Gastrocnemius medialis (tissue), 4 donors: ENCODE data around the gene MT1H. TPM values are rescaled to one million over a fixed set of nuclear protein-coding genes. Genes with fewer than 3 reads are reported as not detected.

Experiments
- ATAC-seq, 2 donors: fragments of 150-250 bp; one replicate each; pipeline ENCODE4 v1.9.1; 2016
- DNase-seq, 2 donors: peaks; one replicate each; pipeline ENCODE4 v3.0.0-alpha.2; 2019
- H3K27ac ChIP-seq, 4 donors: fragments of 200-600 bp; sonication (generic); 1 replicate in 1 of 4; 2 replicates in 3 of 4; pipeline ENCODE4 v1.5.1; 2016 to 2018; ENCODE audit warnings: mild to moderate bottlenecking in 2 of 4, moderate library complexity in 1 of 4
- H3K27me3 ChIP-seq, 3 donors: fragments of 200-600 bp; sonication (generic) in 2 of 3; 1 replicate in 1 of 3; 2 replicates in 2 of 3; pipeline versions ENCODE4 v1.5.1 to v1.6.0; 2016 to 2019; ENCODE audit warnings: mild to moderate bottlenecking in 1 of 3, moderate library complexity in 1 of 3
- H3K36me3 ChIP-seq, 2 donors: fragments of 200-600 bp; sonication (generic) in 1 of 2; one replicate each; pipeline ENCODE4 v1.5.1; 2017 to 2018
- H3K4me1 ChIP-seq, 2 donors: fragments of 200-600 bp; sonication (generic) in 1 of 2; one replicate each; pipeline ENCODE4 v1.5.1; 2016 to 2017; ENCODE audit warnings: mild to moderate bottlenecking in 2 of 2
- H3K4me3 ChIP-seq, 4 donors: fragments of 200-600 bp; sonication (generic) in 3 of 4; 1 replicate in 1 of 4; 2 replicates in 3 of 4; pipeline ENCODE4 v1.5.1; 2016 to 2019; ENCODE audit warnings: mild to moderate bottlenecking in 2 of 4
- H3K9me3 ChIP-seq, 3 donors: fragments of 200-600 bp; sonication (generic) in 2 of 3; 1 replicate in 1 of 3; 2 replicates in 2 of 3; pipeline ENCODE4 v1.5.1; 2016 to 2019
- POLR2A ChIP-seq, 2 donors: fragments of 450-650 bp; IDR thresholded peaks; one replicate each; pipeline ENCODE4 v1.6.1; 2017; ENCODE audit warnings: antibody characterized with exemption in 2 of 2, mild to moderate bottlenecking in 2 of 2, moderate library complexity in 2 of 2
- in situ Hi-C, 4 donors: fragments of 200-750 bp; cut with MboI; loops; one replicate each; pipeline versions ENCODE4 v1.15.0 to v1.8.0; 2017; ENCODE audit warnings: low sequenced_read_pairs in 4 of 4
- intact Hi-C: fragments of 100-400 bp; cut with DNase I; formaldehyde crosslinking; loops from one replicate; pipeline ENCODE4 v1.15.1; 2023; ENCODE audit warnings: low total_unique reads
- total RNA-seq, 4 donors: library from RNA; depleted of rRNA; stranded (reverse); fragments of >200 nt; gene quantifications; one replicate each; pipeline versions ENCODE4 v1.1.0 to v1.2.3, GENCODE V29; 2016
- TF ChIP-seq, protein P1 (sequence below), 5 experiments: fragments of 450-650 bp in 3 of 5; fragments of 200-600 bp in 2 of 5; sonication (generic) in 2 of 5; IDR thresholded peaks in 4 of 5; conservative IDR thresholded peaks in 1 of 5; 1 replicate in 4 of 5; 2 replicates in 1 of 5; pipeline ENCODE4 v1.5.1; 2016 to 2019; ENCODE audit warnings: antibody characterized with exemption in 5 of 5, mild to moderate bottlenecking in 3 of 5, moderate library complexity in 3 of 5

The MT1H gene
- total RNA-seq, 4 donors from 2014 or later, result not detected

GRCh38 chr16:56625140-56625942 lies 44.3 kb upstream of the MT1H start, which contains the start of gene MT1E:
Gene MT1E (plus strand): TSS chr16:56625781. CDS start chr16:56625852, 71 bp downstream.
- H3K27ac ChIP-seq, result peak within 1 kb of the TSS; percentile 88 to 96 (median 92)
- intact Hi-C loops, result loop anchor here (1.0 kb wide), 2 partner anchors 14 to 57 kb away; partner anchors contain the start of gene MT1X
- peak; percentile 77 to 80 for ATAC-seq
- peak; percentile 88 to 91 for TF ChIP-seq POLR2A (IDR thresholded peaks at IDR 0.05)
- TF ChIP-seq, protein P1, sequence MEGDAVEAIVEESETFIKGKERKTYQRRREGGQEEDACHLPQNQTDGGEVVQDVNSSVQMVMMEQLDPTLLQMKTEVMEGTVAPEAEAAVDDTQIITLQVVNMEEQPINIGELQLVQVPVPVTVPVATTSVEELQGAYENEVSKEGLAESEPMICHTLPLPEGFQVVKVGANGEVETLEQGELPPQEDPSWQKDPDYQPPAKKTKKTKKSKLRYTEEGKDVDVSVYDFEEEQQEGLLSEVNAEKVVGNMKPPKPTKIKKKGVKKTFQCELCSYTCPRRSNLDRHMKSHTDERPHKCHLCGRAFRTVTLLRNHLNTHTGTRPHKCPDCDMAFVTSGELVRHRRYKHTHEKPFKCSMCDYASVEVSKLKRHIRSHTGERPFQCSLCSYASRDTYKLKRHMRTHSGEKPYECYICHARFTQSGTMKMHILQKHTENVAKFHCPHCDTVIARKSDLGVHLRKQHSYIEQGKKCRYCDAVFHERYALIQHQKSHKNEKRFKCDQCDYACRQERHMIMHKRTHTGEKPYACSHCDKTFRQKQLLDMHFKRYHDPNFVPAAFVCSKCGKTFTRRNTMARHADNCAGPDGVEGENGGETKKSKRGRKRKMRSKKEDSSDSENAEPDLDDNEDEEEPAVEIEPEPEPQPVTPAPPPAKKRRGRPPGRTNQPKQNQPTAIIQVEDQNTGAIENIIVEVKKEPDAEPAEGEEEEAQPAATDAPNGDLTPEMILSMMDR (IDR thresholded peaks at IDR 0.05 in 4 of 5, conservative IDR thresholded peaks at IDR 0.05 in 1 of 5), result no peak
- in situ Hi-C loops, result no loop called here
- H3K4me3 ChIP-seq, result peak within 1 kb of the TSS; percentile 66 to 84 (median 74)
- H3K4me1 ChIP-seq, result peaks cover 18 to 23% of the 10 kb centered on the region in 2 donors
- no peaks in the 10 kb centered on the region for H3K36me3 ChIP-seq
- peak; percentile 43 to 83 for DNase-seq
- H3K27me3 ChIP-seq, result no peaks in the 10 kb centered on the region
- H3K9me3 ChIP-seq, result no peaks in the 10 kb centered on the region

DNA sequence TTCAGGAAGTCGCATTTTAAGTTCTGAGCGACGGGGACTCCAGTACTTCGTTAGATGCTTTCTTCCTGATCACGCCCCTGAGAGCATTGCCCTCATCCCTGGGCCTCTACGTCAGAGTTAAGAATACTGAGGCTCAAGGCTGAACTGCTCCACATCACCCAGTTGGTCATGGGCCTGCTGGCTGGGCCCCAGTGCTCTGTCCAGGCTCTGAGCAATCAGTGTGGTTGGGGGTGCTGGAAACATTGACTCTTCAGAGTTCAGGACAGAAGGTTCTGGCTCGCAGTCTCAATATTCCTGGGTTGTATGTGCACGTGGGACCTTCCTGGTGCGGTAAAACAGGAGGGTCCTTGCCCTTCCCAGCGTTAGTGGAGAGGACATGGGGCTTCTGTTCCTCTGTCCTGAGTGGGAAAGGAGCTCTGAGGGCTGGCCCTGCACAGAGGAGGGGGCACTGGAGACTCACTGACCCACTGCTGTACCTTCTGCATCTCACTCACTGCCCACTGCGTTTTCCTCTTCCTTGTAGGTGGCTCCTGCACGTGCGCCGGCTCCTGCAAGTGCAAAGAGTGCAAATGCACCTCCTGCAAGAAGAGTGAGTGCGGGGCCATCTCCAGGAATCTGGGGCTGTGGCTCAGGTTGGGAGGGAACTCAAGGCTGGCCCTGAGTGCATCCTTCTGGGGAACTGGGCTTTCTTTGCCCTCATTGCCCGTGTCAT lies 43.5 kb upstream of the MT1H start:
- Histone ChIP-seq H3K4me3 (peak overlapping the region; percentile 66 to 84 (median 74)), H3K27ac (peak overlapping the region; percentile 88 to 96 (median 92)), H3K36me3 (no peaks in the 10 kb centered on the region), H3K27me3 (no peaks in the 10 kb centered on the region), H3K4me1 (peaks cover 18 to 23% of the 10 kb centered on the region in 2 donors), H3K9me3 (no peaks in the 10 kb centered on the region)
- intact Hi-C loops, result loop anchor here (1.0 kb wide), 2 partner anchors 15 to 56 kb away; partner anchors contain the start of gene MT1X
- no peak for TF ChIP-seq POLR2A (IDR thresholded peaks at IDR 0.05)
- TF ChIP-seq, protein P1 (IDR thresholded peaks at IDR 0.05 in 4 of 5, conservative IDR thresholded peaks at IDR 0.05 in 1 of 5), result no peak
- ATAC-seq (peak; percentile 49 to 74), DNase-seq (peak; percentile 57 to 76)
- in situ Hi-C loops, result no loop called here

DNA sequence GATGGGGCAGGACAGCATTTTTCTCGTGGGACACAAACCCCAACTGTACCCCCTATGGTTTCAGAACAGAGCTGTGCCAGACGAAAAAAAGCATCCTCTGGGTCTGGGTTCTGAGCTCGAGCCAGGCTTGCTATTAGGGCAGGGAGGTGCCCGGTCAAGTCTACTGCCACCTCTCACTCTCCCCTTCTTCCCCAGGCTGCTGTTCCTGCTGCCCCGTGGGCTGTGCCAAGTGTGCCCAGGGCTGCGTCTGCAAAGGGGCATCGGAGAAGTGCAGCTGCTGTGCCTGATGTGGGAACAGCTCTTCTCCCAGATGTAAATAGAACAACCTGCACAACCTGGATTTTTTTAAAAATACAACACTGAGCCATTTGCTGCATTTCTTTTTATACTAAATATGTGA lies 42.9 kb upstream of the MT1H start:
- H3K4me1 ChIP-seq, result peaks cover 21 to 26% of the 10 kb centered on the region in 2 donors
- ATAC-seq, result no peak
- H3K4me3 ChIP-seq, result peak overlapping the region; percentile 66 to 84 (median 74)
- H3K9me3 ChIP-seq, result no peaks in the 10 kb centered on the region
- no peaks in the 10 kb centered on the region for H3K27me3 ChIP-seq
- in situ Hi-C loops (no loop called here), intact Hi-C loops (no loop called here)
- H3K36me3 ChIP-seq, result no peaks in the 10 kb centered on the region
- no peak for TF ChIP-seq POLR2A (IDR thresholded peaks at IDR 0.05)
- TF ChIP-seq, protein P1 (IDR thresholded peaks at IDR 0.05 in 4 of 5, conservative IDR thresholded peaks at IDR 0.05 in 1 of 5), result no peak
- peak in 1 of 2 donors; percentile 44 for DNase-seq
- H3K27ac ChIP-seq, result peak overlapping the region; percentile 88 to 96 (median 92)

GRCh38 chr16:56628486-56629350 lies 40.9 kb upstream of the MT1H start:
- ATAC-seq, result no peak
- Histone ChIP-seq H3K36me3 (no peaks in the 10 kb centered on the region), H3K9me3 (no peaks in the 10 kb centered on the region), H3K27ac (peak overlapping the region; percentile 88 to 96 (median 92)), H3K4me1 (peaks cover 21 to 31% of the 10 kb centered on the region in 2 donors), H3K4me3 (no peak overlapping the region), H3K27me3 (no peaks in the 10 kb centered on the region)
- no peak for DNase-seq
- TF ChIP-seq, protein P1 (IDR thresholded peaks at IDR 0.05 in 4 of 5, conservative IDR thresholded peaks at IDR 0.05 in 1 of 5), result no peak
- no peak for TF ChIP-seq POLR2A (IDR thresholded peaks at IDR 0.05)
- intact Hi-C loops, result no loop called here
- in situ Hi-C loops, result no loop called here
